HG03565 (cell line): Measurements from ENCODE around the gene ZNF263.

Experiments
- ATAC-seq: cut with Tn5 transposase; IDR thresholded peaks from one replicate; pipeline ENCODE4 v1.9.1; 2021; ENCODE audit warnings: mild to moderate bottlenecking, moderate library complexity; ENCODE audit not compliant: unreplicated experiment

Gene ZNF263

GRCh38 chr16:3282730-3283542, at the start of gene ZNF263:
Gene ZNF263, plus strand, starts transcription at chr16:3283491. Its CDS starts 328 bp downstream, at chr16:3283819.
- peak; percentile 73 for ATAC-seq

- ATAC-seq: no peak
Measured at GRCh38 chr16:3234543-3234856, 48.8 kb upstream of the ZNF263 start.

GRCh38 chr16:3234857-3235561, 48.3 kb upstream of the ZNF263 start, which contains the start of gene ZNF200:
Gene ZNF200, minus strand, starts transcription at chr16:3235158. Its CDS starts 1,403 bp downstream, at chr16:3233755.
- peak; percentile 91 for ATAC-seq

- no peak for ATAC-seq
Measured at GRCh38 chr16:3235856-3236669, 47.2 kb upstream of the ZNF263 start.

- no peak for ATAC-seq
Measured at GRCh38 chr16:3241761-3242160, 41.5 kb upstream of the ZNF263 start.

GRCh38 chr16:3242709-3243108, 40.6 kb upstream of the ZNF263 start:
- ATAC-seq: no peak

GRCh38 chr16:3243882-3244281, 39.4 kb upstream of the ZNF263 start:
- no peak for ATAC-seq

GRCh38 chr16:3246002-3246401, 37.3 kb upstream of the ZNF263 start:
- ATAC-seq: no peak

- no peak for ATAC-seq
Measured at GRCh38 chr16:3246876-3247275, 36.4 kb upstream of the ZNF263 start.

- ATAC-seq: no peak
Measured at GRCh38 chr16:3248596-3248995, 34.7 kb upstream of the ZNF263 start.

GRCh38 chr16:3249020-3249419, 34.3 kb upstream of the ZNF263 start:
- ATAC-seq: no peak

GRCh38 chr16:3249451-3249850, 33.8 kb upstream of the ZNF263 start:
- ATAC-seq: no peak

GRCh38 chr16:3252967-3253366, 30.3 kb upstream of the ZNF263 start:
- ATAC-seq: no peak

- ATAC-seq: no peak
Measured at GRCh38 chr16:3254309-3254708, 29.0 kb upstream of the ZNF263 start.

GRCh38 chr16:3256146-3256865, 27.0 kb upstream of the ZNF263 start, which contains the start of gene MEFV:
Gene MEFV, minus strand, starts transcription at chr16:3256633. Its CDS starts 46 bp downstream, at chr16:3256587.
- no peak for ATAC-seq

GRCh38 chr16:3256866-3257465, 26.3 kb upstream of the ZNF263 start:
- ATAC-seq: no peak

- no peak for ATAC-seq
Measured at GRCh38 chr16:3259836-3260235, 23.5 kb upstream of the ZNF263 start.

- ATAC-seq: no peak
Measured at GRCh38 chr16:3262517-3262916, 20.8 kb upstream of the ZNF263 start.

- ATAC-seq: peak; percentile 70
Measured at GRCh38 chr16:3264137-3265036, 18.9 kb upstream of the ZNF263 start.
